Middle frontal gyrus (tissue), 1 donor: ENCODE measurements around the gene PSMC1.

Experiments
- DNase-seq: peaks from one replicate; pipeline ENCODE4 v3.0.0-alpha.2; 2015; ENCODE audit warnings: low spot score; ENCODE audit errors: extremely low spot score

The PSMC1 gene

DNA sequence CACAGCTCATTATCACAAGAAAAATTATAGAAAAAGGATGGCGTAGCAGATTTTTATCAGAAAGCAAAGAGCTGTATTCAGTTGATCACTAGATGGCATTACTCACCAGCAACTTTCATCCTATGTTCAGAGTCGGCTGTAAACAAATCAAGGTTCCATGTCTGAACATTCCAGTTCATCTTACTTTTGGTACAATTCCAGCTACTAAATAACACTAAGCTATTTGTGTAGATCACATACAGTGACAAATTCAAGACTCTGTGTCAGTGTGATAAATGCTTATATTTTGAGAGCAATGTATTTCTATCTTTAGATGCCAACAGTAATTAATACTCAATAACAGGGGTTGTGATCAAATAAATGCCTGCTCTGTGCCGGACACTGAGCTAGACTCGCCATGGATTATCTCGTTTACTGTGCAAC lies 45.3 kb downstream of the PSMC1 start:
- peak; percentile 69 for DNase-seq

DNA sequence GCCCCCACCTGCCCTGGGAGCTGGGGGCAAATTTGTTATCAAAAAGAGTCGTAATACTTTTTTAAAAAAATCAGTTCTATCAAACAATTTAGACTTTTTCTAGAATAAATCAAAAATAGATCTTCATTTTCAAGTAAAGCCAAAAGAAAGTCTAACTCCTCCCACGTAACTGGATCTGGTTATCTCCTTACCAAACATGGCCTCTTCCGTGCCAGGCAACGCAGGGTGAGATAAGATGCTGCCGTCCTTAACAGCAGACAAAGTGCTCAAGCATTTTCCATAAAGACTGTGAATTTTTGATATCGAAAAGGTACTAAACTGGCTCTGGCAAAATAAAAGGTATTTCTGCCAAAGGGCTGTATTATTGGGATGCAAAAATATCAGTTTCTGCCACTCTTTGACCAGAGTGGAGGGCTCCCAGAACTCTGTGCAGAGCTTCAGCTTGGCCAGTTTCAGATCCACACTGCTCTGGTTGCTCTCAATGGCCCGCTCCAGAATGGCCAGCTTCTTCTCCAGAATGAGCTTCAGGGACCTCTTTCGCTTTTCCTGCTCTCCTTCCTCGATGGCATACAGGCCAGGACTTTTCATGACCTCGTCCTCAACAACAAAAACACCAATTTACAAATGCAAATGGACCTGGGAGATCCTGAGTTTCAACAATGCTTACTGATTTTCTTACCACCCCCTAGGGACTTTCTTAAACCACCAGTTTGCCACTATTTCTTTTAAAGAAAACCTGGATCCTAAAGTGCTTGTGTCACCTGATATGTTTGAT lies 46.4 kb downstream of the PSMC1 start:
- no peak for DNase-seq

- DNase-seq = no peak
Observed at GRCh38 chr14:90303473-90303872, 47.1 kb downstream of the PSMC1 start.

- DNase-seq = no peak
Observed at GRCh38 chr14:90304502-90304901, 48.1 kb downstream of the PSMC1 start.

GRCh38 chr14:90305176-90305601 lies 48.8 kb downstream of the PSMC1 start:
- no peak for DNase-seq

DNA sequence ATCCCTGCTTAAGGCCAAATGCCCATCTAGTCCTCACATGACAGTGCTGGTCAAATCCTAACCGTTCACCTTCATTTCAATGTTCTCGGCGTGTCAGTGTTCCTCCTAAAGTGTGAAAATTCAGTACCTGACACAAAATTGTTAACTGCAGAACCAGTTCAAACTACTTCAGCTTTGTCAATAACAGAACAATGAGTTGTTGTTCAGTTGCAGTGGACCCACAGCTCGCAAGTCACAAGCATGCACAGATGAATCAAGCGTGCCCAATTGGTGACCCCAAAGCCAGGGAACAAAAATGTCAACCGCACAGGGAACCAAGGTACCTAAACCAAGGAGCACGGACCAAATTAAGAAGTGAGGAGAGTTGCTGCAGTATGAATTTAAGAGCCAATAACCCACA lies 52.2 kb downstream of the PSMC1 start:
- DNase-seq = no peak

DNA sequence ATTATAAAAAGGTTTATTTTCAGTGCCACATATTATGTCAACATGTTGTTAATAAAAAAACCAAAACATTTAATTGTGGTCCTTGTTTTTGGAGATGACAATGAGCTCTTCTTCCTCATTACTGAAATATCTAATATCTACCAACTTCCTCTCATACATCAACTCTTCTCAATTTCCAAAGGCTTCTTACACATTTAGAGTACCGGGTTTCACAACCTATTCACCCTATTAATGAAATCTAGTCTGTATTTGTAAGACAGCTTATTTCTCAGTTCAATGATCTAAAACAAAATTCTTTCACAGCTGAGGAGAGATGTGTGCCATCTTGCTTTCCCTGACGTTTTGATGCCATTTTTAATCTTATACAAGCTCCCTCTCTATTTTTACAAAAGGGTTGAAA lies 60.9 kb downstream of the PSMC1 start:
- no peak for DNase-seq

GRCh38 chr14:90318016-90318415 lies 61.7 kb downstream of the PSMC1 start:
- no peak for DNase-seq

DNA sequence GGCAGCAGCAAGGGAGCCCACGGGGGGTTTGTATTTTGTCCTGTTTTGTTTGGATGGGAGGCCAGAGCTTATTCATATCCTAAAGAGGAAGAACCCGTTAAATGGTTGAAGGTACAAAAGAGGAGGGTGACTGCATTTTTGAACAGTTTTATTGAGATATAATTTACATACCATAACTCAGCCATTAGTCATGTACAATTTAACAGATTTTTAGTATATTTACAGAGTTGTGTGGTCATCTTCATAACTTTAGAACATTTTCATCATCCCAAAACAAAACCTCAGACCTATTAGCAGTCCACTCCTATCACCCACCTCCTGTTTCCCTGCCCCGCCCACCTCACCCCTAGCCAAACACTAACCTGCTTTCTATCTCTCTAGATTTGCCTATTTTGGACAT lies 62.8 kb downstream of the PSMC1 start:
- DNase-seq = no peak

DNA sequence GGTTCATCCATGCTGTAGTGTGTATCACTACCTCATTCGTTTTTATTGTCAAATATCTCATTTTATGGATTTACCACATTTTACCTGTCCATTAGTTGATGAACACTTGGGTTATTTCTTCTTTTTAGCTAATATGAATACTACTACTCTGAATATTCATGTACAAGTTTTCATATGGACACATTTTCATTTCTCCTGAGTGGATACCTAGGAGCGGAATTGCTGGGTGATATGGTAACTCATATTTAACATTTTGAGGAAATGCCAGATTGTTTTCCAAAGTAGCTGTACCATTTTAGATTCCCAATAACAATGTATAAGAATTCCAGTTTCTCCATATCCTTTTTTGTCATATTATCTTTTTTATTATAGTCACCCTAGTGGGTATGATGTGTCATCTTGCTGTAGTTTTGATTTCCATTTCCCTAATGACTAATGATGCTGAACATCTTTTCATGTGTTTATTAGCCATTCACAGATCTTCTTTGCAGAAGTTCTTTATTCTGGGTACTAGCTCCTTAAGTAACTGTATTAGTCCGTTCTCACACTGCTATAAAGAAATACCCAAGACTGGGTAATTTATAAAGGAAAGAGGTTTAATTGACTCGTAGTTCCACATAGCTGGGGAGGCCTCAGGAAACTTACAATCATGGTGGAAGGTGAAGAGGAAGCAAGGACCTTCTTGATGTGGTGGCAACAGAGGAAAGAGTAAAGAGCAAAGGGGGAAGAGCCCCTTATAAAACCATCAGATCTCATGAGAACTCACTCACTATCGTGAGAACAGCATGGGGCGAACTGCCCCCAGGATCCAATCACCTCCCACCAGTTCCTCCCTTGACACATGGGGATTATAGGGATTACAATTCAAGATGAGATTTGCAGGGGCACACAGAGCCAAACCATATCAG lies 63.5 kb downstream of the PSMC1 start:
- DNase-seq = no peak

DNA sequence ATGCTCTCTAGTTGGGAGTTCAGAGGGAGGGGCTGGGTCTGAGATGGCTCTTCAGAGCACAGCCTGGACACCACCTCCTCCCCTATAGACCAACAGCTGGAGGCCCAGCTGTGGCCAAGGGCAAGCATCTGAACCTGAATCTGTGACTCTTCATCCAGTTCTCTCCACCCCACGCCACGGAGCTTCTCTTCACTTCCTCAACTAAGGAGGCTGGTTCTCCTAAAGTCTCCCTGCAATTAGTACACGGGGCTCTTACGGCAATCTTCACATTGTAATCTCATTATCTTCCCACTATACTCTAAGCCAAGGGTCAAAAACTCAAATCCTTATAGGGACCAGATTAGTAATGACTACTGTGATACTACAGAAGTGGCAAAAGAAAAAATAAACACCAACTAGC lies 65.5 kb downstream of the PSMC1 start:
- DNase-seq = no peak
